DOHH2 (cell line): Measurements from ENCODE around the gene USF2.

Source experiments
- H3F3A ChIP-seq: fragments of 200-600 bp; sonication (generic), shearing (Covaris generic); 2 replicates; pipeline ENCODE4 v1.6.0; 2016; ENCODE audit warnings: antibody characterized with exemption, mild to moderate bottlenecking; ENCODE audit not compliant: control insufficient read depth, insufficient read depth
- H3K27ac ChIP-seq: fragments of 200-600 bp; sonication (generic); 2 replicates; pipeline ENCODE4 v1.5.1; 2014; ENCODE audit warnings: low read depth, mild to moderate bottlenecking, low read length, moderate library complexity
- H3K27me3 ChIP-seq: fragments of 200-600 bp; sonication (generic); 2 replicates; pipeline ENCODE4 v1.6.1; 2014; ENCODE audit warnings: mild to moderate bottlenecking, low read length, mixed read lengths; ENCODE audit not compliant: control insufficient read depth
- H3K36me3 ChIP-seq: fragments of 200-600 bp; sonication (generic); 2 replicates; pipeline ENCODE4 v1.6.1; 2014; ENCODE audit warnings: mild to moderate bottlenecking, low read length, moderate library complexity, mixed read lengths; ENCODE audit not compliant: control insufficient read depth
- H3K4me1 ChIP-seq: fragments of 200-600 bp; sonication (generic); 2 replicates; pipeline ENCODE4 v1.6.1; 2014; ENCODE audit warnings: mild to moderate bottlenecking, low read length, mixed read lengths; ENCODE audit not compliant: control insufficient read depth
- H3K4me2 ChIP-seq: fragments of 200-600 bp; sonication (generic); 2 replicates; pipeline ENCODE4 v1.6.0; 2014; ENCODE audit warnings: mild to moderate bottlenecking, low read length, moderate library complexity
- H3K4me3 ChIP-seq: fragments of 200-600 bp; sonication (generic); 2 replicates; pipeline ENCODE4 v1.5.1; 2014; ENCODE audit warnings: mild to moderate bottlenecking, low read length, mixed read lengths
- H3K79me2 ChIP-seq: fragments of 200-600 bp; sonication (generic); 2 replicates; pipeline ENCODE4 v1.6.1; 2014; ENCODE audit warnings: mild to moderate bottlenecking, low read length, mixed read lengths; ENCODE audit not compliant: control insufficient read depth
- H3K9me2 ChIP-seq: fragments of 200-600 bp; sonication (generic); replicated peaks from 2 replicates; pipeline ENCODE4 v1.6.1; 2014; ENCODE audit warnings: mild to moderate bottlenecking, low read length, mixed read lengths; ENCODE audit not compliant: control insufficient read depth
- H3K9me3 ChIP-seq: fragments of 200-600 bp; sonication (generic); 2 replicates; pipeline ENCODE4 v1.6.1; 2014; ENCODE audit warnings: antibody characterized with exemption, low read length, mixed read lengths; ENCODE audit not compliant: control insufficient read depth, insufficient read depth
- H4K20me1 ChIP-seq: fragments of 200-600 bp; sonication (generic); 2 replicates; pipeline ENCODE4 v1.6.0; 2014; ENCODE audit warnings: low read depth, mild to moderate bottlenecking, antibody characterized with exemption, low read length, moderate library complexity; ENCODE audit not compliant: control insufficient read depth, insufficient read depth
- CTCF ChIP-seq: fragments of 200-600 bp; sonication (generic); IDR thresholded peaks from one replicate; pipeline ENCODE4 v1.5.1; 2014; ENCODE audit warnings: antibody characterized with exemption, mild to moderate bottlenecking, low read depth, low read length; ENCODE audit not compliant: poor library complexity, severe bottlenecking
- EZH2phosphoT487 ChIP-seq: fragments of 200-600 bp; sonication (generic); IDR thresholded peaks from 2 replicates; pipeline ENCODE4 v1.6.1; 2017; ENCODE audit warnings: borderline replicate concordance, mild to moderate bottlenecking, antibody characterized with exemption, low read length, moderate library complexity, mixed read lengths

USF2 gene

GRCh38 chr19:35297515-35297848 lies 28.7 kb downstream of the USF2 start:
- no peak for TF ChIP-seq CTCF
- no peak for TF ChIP-seq EZH2phosphoT487
- Histone ChIP-seq H3K27ac (peak overlapping the region; percentile 90), H3K4me2 (peak overlapping the region; percentile 81), H3K4me3 (peak overlapping the region; percentile 69; the same call in 1 of the 2 replicates), H3K27me3 (no peaks in the 10 kb centered on the region), H3K36me3 (no peaks in the 10 kb centered on the region), H3K4me1 (peaks cover 67% of the 10 kb centered on the region), H3K79me2 (no peaks in the 10 kb centered on the region), H3K9me2 (no peaks in the 10 kb centered on the region), H4K20me1 (no peaks in the 10 kb centered on the region), H3K9me3 (no peaks in the 10 kb centered on the region), H3F3A (peaks cover 35% of the 10 kb centered on the region)

GRCh38 chr19:35297922-35298321 lies 29.2 kb downstream of the USF2 start:
- H3K4me2 ChIP-seq: no peak overlapping the region
- no peaks in the 10 kb centered on the region for H3K27me3 ChIP-seq
- no peak overlapping the region for H3K4me3 ChIP-seq
- no peaks in the 10 kb centered on the region for H3K9me2 ChIP-seq
- H3K27ac ChIP-seq: peak overlapping the region; percentile 90
- peaks cover 32% of the 10 kb centered on the region for H3F3A ChIP-seq
- H3K4me1 ChIP-seq: peaks cover 62% of the 10 kb centered on the region
- no peaks in the 10 kb centered on the region for H4K20me1 ChIP-seq
- no peaks in the 10 kb centered on the region for H3K36me3 ChIP-seq
- H3K9me3 ChIP-seq: no peaks in the 10 kb centered on the region
- H3K79me2 ChIP-seq: no peaks in the 10 kb centered on the region
- TF ChIP-seq CTCF: no peak
- TF ChIP-seq EZH2phosphoT487: no peak

- Histone ChIP-seq H3K27ac (no peak overlapping the region), H3K79me2 (no peaks in the 10 kb centered on the region), H3K4me2 (no peak overlapping the region), H3K4me3 (no peak overlapping the region), H4K20me1 (no peaks in the 10 kb centered on the region), H3K9me2 (no peaks in the 10 kb centered on the region), H3K36me3 (no peaks in the 10 kb centered on the region), H3F3A (peaks cover 32% of the 10 kb centered on the region), H3K4me1 (peaks cover 59% of the 10 kb centered on the region), H3K27me3 (no peaks in the 10 kb centered on the region), H3K9me3 (no peaks in the 10 kb centered on the region)
- TF ChIP-seq EZH2phosphoT487: no peak
- no peak for TF ChIP-seq CTCF
These were observed 29.8 kb downstream of the USF2 start for GRCh38 chr19:35298561-35298972.
